NCI-H526 (cell line): ENCODE data around the gene ARFGAP1.
"Not testable (repeated sequence)": the region's sequence is repeated elsewhere in the genome, so short reads cannot be mapped to it uniquely, and the experiment has no call there.

Experiments
- DNase-seq, 2 experiments: peaks; one replicate each; lab custom pipeline; 2025; lab: John Stamatoyannopoulos, UW

The ARFGAP1 gene

DNA sequence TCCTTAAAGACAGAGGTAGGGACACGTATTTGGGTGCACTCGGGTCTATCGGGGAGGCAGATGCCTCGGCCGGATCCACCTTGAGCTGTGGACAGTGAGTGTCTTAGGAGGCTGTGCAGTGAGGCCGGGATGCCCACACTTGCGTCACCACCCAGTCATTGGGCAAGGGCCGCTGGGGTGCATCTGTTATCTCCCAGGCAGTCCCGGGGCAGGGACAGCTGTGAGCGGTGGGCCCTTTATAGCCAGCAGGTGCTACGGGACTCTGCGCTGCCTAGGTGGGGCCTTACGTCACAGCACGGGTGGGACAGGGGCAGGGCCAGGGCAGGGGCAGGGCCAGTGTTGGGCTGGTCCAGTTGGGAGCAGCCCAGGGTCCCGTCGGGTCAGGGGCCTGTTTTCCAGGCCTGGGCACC lies 19.7 kb downstream of the ARFGAP1 start:
- DNase-seq = no peak

DNA sequence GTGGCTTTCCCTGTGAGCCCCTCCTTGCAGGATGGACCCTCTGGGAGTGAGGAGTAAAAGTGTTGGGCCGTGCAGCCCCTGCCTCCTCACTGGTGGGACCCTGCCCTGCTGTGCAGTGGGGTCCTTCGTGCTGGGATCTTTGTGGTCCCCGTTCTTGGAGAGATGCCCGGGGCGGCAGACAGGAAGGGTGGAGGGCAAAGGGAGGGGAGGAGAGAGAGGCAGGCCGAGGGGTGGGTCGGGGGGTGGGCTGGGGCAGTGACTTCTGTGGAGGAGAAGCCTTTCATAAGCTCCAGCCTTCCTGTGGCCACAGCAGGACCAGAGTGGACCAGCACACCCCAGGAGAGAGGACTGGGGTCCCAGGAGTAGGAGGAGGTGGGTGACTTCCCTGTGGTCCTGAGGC lies 20.3 kb downstream of the ARFGAP1 start, which contains the start of gene COL20A1:
COL20A1 (plus strand) TSS at position 283 of the 400 bp plus-strand sequence. CDS start 1,922 bp downstream, outside the sequence.
- DNase-seq = no peak

DNA sequence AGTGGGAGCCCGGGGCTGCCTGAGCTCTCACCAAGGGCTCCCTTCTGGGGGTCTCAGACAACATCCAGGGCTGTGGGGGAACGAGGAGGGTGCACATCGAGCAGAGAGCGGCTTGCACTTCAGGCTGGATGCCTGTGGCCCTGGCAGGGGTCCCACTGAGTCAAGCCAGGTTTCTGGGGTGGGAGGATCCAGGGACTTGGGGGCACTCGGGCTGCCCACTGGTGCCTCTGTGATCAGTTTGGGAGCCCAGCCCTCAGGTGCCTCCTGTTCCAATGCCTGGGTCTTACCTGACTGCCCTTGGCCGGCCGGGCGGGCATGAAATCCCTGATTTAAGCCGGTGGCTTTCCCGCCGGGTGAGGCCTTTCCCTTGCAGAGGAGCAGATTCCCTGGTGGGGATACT lies 20.8 kb downstream of the ARFGAP1 start:
- DNase-seq = no peak

DNA sequence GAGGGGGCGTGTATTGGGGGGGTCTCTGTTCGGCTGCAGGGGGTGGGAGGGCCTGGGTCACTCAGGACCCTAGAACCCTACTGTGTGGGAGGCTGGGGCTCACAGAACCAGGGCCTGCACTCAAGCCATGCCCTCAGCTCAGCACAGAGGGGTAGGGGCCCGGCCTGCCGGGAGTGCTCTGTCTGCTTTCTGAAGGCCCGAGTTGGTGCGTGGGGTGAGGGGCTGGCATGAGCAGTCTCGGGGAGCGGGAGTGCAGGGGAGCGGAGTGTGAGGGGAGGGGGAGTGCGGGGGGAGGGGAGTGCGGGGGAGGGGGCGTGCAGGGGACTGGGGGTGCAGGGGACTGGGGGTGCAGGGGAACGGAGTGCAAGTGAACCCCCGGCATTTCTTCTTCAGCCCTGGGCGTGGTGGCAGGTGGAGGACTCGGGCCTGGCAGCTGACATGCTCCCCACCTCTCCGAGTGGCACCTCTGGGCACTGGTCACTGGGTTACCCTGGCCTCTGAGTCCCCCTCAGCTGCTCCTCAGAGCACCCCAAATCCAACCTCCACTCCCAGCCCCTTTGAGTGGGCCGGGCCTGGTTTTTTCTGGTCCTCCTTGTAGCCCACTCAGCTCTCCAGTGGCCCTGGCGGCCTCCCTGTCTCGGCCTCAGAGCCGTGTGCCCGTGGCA lies 21.4 kb downstream of the ARFGAP1 start:
- peak in 1 of 2 experiments; percentile 37 for DNase-seq

DNA sequence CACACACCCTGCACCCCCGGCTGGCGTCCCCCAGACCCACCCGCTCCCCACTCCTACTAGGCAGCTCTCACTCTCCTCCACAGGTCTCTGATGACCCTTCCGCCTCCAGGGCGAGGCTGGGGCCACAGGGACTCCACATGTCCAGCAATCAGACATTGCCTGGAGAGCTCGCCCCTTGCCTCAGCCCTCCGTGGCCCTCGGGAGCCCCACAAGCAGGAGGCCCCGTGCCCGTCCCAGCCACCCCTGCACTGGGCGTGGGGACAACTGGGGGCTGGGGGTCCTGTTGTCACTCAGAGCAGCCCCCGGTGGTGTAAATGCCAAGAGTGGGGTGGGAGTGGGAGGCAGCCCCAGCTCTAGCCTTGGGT lies 21.9 kb downstream of the ARFGAP1 start:
- DNase-seq = no peak

DNA sequence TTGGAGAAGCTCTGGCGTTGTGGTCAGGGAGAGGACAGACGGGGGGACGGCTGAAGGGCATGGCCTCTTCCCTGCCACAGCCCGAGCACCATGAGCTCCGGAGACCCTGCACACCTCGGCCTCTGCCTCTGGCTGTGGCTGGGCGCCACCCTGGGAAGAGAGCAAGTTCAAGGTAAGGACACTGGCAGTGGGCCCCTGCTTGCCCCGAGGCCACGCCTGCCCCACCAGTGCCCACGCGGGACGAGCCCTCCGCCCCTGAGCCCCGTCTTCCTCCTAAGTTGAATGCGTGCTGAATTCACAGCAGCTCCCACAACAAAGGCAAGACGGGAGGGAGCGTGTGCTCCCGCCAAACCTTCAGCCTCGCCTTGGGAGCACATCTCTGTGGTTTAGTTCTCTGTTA lies 22.4 kb downstream of the ARFGAP1 start:
- no peak for DNase-seq

DNA sequence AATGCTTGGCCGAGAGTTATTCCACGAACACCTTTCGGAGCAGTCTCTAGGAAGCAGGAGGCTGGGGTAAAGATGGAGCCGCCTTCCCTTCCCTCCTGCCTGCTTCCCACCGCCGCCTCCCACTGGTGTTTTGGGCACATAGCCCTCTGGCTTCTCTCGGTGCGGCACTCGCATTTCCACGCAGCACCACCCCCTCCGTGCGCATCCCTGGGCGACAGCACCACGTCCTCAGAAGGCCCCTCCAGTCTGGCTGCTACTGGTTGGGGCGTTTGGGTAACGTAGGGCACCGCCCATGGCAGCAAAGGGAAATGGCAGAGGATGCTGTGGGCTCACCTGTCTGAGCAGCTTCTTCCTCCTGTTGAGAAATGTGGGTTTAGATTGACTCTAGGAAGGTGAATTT lies 22.8 kb downstream of the ARFGAP1 start:
- peak in 1 of 2 experiments; percentile 69 for DNase-seq

DNA sequence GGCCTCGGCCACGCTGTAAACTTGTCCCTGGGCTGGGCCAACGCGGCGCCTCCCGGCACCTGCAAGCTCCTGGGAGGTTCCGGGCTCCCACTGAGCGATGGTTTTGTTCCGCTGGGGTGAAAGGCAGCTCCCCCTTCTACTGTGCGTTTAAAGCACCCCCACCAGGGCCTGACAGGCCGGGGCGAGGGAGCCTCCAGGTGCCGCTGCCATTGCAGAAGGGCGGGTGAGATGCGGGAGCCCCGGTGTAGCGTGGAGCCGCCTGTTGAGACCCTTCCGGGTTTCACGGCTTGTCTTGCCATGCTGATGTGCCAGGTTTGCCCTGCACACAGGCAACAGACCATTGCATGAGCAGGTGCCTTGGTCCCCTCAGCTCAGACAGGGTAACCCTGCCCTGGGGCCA lies 23.2 kb downstream of the ARFGAP1 start:
- peak in 1 of 2 experiments; percentile 69 for DNase-seq

DNA sequence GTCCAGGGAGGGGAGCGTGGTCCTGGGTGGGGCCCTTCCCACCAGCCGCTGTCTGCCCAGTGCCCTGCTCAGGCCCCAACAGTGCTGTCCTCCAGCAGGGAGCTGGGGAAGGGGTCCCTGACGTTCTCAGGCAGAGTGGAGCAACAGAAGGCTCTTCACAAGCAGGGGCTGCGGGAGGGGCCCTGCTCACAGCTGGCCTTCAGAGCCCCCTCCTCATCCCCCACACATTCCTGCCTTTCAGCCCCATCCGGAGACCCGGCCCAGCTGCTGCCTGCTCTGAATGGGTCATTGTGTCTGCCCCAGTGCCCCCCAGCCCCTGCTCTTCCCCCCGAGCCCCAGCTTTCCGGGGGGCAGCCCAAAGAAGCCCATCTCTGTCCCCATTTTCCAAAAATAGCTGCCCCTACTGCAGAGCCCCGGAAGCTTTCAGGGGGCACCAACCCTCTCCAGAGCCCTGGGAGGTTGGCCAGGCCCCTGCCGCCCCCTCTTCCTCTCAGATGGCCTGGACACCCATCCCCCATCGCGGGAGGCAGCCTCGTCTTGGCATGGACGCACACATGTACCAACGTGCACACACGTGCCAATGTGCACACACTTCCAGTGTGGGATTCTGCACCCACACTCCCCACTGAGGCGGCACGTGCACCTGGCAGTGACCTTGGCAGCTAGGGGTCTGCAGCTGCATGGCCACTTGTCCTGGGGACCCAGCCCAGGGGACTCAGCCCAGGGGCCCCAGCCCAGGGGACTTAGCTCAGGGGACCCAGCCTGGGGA lies 24.1 kb downstream of the ARFGAP1 start:
- DNase-seq = no peak

DNA sequence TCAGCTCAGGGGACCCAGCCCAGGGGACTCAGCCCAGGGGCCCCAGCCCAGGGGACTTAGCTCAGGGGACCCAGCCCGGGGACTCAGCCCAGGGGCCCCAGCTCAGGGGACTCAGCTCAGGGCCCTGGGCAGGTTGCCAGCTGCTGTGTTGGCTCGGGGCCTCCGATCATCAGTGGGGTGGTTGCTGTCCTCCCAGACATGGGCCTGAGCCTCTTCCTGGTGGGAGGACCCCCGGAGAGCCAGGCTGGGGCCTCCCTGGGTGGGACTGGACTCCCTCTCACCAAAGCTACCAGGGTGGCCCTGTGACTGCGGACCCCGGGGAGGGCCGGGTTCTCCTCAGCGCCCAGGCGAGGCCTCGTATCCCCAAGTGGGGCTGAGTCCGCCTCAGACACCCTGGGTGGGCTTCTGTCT lies 24.8 kb downstream of the ARFGAP1 start:
- DNase-seq = no peak

DNA sequence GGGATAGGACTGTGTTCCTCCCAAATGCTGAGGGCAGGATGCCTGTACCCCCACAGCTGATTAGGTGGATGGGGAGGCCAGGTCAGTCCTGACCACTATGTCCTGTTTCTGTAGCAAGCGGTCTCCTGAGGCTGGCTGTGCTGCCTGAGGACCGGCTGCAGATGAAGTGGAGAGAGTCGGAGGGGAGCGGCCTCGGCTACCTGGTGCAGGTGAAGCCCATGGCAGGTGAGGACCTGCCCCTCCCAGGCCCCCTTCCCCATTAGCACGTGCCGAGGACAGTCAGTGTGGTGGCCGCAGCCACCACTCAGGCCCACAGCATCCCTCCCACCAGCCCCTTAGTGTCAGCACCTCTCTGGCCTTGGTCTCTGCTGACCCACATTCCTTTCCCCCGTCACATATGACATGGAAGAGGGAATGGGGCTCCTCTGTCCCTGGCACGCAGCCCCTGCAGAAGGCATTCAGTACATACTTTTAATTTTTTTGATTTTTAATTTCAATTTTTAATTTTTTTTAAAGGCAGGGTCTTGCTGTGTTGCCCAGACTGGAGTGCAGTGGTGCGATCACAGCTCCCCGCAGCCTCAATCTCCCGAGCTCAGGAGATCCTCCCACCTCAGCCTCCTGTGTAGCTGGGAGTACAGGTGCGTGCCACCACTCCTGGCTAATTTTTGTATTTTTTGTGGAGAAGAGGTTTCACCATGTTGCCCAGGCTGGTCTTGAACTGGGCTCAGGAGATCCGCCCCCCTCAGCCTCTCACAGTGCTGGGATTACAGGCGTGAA lies 25.4 kb downstream of the ARFGAP1 start:
- DNase-seq = no peak

DNA sequence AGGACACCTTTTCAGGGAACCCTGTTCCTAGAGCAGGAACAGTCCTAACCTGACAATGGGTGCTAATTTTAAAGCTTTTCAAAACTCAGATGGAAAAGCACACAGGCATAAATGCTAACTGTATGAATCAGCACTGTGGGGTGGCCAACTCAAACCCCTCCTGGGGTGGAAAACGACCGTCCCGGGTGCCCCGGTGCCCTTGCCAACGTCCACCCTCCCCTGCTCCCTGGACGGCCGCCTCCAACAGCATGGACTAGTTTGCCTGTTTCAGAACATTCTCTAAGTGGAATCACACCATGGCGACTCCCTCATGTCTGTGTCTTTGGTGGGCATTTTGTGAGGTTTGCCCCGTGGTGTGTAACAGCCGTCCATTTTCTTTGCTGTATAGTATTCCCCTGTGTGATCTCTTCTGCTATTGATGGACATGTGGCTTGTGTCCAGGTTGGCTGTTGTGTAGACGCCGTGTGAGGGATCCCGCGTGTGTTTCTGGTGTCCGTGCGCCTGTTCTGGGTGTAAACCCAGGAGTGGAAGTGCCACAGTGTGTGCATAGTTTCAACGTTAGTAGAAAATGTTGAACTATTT lies 26.2 kb downstream of the ARFGAP1 start:
- no peak for DNase-seq

DNA sequence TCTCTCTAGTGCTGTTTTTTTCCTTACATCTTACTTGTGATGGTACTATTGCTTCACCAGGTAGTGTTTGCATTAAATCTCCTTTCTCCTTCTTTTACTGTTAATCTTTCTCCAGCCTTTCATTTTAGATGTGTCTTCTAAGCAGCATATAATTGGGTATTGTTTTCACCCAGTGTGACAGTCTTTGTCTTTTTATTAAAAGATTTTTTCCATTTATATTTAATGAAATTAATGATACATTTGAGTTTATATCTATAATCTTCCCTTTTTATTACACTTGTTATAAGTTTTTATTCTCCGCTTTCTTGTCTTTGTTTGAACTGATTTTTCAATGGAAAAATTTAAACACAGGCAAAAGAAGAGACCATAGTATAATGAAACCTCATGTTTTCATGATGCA lies 29.1 kb downstream of the ARFGAP1 start:
- no peak for DNase-seq

DNA sequence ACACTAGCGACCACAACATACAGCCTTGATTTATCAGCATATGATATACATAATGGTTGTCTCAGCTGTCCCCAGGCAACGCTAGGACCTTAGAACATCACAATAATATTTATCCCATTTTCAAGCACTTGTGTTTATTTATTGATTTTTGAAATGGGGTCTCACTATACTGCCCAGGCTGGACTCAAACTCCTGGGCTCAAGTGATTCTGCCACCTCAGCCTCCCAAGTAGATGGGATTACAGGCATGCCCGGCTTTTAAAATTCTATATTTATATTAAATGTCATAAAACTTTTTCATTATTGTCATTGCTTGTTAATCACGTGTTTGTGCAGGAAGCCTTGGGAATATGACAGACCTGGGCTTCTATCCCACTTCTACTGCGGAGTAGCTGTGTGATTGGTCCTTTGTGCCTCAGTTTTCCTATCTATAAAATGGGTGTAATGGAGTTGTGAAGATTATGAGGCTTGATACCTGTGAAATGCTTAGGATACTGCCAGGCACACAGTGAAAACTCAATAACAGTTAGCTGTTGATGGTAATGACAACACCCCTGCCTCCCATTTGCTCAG lies 30.6 kb downstream of the ARFGAP1 start:
- DNase-seq = no peak

DNA sequence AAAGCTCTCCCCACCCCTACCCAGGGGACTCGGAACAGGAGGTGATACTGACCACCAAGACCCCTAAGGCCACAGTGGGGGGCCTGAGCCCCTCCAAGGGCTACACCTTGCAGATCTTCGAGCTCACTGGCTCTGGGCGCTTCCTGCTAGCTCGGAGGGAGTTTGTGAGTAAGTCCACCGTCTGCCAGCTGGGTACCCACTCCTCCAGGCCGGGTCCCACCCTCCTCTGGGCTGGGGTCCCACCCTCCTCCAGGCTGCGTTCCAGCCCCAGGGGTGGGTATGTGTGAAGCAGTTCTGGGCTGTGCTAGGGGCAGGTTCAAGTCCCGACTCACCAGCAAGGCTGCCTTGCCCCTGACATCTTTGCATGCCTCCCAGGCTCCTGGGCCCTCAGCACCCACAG lies 32.8 kb downstream of the ARFGAP1 start:
- DNase-seq = no peak

DNA sequence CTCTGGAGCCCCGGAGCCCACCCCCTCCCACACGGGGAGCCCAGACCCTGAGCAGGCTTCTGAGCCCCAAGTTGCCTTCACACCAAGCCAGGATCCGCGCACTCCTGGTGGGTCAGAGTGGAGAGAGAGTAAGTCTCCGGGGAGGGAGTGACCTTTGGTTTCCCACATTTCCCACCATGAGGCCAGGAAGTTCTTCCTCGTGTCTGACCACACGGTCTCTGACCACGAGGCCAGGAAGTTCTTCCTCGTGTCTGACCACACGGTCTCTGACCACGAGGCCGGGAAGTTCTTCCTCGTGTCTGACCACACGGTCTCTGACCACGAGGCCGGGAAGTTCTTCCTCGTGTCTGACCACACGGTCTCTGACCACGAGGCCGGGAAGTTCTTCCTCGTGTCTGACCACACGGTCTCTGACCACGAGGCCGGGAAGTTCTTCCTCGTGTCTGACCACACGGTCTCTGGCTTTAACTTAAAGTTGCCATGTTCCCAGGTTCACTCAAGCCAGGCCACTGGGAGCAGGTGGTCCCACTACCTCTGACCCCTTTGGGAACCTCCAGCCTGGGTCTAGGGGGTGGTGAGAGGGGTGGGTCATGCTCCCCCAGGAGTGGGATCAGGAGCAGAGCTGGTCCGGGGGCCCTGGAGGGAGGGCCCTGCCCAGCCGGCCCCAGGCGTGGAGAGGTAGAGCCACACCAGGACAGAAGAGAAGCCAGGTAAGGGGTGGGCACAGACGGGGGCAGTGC lies 33.5 kb downstream of the ARFGAP1 start:
- not testable (repeated sequence) for DNase-seq

DNA sequence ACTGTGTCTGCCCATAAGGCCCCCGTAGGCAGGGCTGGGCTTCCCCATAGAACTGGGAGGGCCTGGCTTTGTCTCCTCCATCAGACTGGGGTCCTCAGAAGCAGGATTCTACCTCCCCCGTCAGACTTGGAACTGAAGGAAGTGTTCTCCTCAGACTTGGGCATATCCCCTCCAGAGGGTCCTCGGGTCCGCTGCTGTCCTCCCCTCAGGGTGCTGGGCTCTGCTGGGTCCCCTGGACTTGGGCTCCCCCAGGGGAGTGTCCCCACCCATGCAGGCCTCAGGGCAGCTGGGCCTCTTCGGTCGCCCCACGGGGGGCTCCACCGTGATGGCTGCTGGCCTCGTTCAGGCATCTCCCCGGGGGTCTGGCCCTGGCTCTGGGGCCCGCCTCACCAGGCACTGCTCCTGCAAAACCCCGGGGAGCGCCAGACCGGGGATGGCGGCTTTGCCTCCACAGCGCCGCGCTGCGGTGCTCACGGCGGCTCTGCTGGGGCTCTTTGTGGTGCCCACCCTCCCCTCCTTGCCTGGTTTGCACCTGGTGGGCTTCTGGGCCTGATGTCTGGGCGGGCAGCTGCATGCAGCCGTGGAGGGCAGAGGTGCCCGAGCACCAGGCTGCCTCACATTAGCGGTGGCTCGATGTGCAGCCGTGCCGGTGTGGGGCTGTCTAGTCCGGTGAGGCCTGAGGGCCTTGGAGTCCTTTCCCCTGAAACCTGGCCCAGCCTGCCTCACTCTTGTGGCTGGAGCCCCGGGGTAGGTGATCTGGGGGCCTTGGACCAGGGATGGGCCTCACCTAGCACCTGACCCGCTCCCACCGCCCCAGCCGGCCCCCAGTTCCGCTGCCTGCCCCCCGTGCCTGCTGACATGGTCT lies 34.3 kb downstream of the ARFGAP1 start:
- no peak for DNase-seq

DNA sequence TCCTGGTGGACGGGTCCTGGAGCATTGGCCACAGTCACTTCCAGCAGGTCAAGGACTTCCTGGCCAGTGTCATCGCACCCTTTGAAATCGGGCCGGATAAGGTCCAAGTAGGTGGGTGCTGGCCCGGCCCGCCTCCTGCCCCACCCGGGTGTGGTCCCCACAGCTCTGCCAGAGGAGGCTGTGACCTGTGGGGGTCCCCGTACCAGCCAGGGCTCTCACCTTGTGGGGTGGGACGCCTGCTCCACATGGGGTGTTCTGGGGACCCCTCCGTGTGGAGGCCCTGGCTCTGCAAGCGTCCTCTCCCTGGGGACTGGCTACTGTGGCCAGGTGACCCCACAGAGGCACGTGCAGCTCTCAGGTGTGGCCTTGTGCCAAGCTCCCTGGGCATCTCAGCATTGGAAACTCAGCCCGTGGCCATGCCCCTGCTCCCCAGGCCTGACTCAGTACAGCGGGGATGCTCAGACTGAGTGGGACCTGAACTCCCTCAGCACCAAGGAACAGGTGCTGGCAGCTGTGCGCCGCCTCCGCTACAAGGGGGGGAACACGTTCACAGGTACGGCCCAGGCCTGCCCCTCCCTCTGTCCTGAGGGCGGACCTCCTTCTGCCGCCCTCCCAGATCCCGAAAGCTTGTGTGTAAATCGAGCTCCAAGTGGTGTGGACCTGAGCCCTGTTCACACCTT lies 35.1 kb downstream of the ARFGAP1 start:
- no peak for DNase-seq

DNA sequence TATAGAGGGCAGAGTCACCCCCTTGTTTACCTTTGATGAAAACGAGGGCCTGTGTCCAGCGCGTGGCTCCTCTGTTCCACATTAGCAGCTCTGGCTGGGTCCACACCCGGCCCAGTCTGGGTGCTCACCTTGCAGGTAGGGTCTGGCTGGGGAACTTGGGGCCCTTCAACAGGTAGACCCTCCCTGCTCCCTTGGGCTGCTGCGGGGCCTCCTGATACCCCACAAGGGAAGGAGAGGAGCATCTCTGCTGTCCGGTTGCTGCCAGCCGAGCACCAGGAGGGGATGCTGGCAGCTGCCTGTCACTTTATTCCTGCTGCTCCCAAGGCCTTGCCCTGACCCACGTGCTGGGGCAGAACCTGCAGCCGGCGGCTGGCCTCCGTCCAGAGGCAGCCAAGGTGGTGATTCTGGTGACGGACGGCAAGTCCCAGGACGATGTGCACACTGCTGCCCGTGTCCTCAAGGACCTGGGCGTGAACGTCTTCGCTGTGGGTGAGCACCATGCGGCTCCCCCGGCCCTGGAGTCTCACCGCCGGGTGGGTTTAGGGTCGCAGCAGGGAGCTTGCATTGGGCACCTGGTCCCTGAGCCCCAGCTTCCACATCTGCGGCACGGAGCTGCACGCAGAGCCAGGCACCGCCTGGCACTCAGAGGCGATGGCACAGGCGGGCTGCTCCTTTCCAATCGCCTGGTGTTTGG lies 35.8 kb downstream of the ARFGAP1 start:
- DNase-seq = no peak
